ENCODE measurements around the gene MOB2.

MOB2 gene

DNA sequence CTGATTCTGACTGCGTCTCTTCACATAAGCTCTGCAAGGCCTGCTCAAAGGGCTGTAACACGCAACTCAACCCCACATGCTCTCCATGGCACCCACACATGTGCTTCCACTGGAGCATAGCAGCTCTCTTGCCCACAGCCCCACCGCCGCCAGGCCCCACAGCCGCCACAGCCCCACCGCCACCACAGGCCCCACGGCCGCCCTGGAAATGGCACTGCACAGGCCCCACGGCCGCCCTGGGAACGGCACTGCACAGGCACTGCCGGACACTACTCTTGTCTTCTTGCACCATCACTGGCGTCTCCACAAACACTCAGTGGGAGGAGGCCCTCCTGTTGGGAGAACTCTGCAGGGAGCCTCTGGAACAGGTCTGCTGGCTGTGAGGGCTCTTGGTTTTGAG is 8.6 kb downstream of the MOB2 start:
- no peak for TF ChIP-seq CTCF (conservative IDR thresholded peaks at IDR 0.05; ENCODE audit: low read depth, low read length)
- no peak overlapping the region for H3K4me3 ChIP-seq (ENCODE audit: low read depth, low read length)
- DNase-seq (ENCODE audit: low read depth), result no peak

DNA sequence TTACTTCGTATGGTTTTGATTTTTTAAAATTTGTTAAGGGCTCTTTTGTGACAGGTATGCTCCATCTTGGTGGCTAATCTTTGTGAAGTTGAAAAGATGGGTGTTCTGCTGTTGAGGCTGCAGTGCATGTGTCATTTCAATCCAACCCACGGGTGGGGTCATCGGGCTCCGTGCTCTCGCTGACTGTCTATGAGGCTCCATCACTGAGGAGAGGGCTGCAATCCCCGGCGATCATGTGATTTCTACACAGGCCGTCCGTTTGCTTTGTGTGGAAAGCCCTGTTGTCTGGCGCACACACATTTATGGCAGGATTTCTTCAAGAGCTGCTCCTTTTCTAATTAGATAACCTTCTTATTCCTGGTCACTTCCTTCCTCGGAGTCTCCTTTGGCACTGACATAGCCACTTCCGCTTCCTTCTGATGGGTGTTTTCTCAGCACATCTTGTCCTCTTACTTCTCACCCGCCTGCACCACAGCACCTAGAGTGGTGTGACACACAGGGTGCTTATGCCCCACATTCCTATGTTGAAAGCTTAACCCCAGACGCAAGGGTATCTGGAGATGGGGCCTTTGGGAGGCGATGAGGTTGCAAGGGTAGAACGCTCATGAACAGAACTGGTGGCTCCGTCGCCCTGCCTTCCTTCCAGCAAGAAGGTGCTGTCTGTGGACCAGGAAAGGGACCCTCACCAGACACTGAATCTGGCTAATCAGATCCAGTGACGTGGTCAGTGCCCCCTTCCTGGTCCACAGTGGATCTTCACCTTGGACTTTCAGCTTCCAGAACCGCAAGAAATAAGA is 9.4 kb downstream of the MOB2 start:
- no peak overlapping the region for H3K4me3 ChIP-seq (ENCODE audit: low read depth, low read length)
- no peak for DNase-seq (ENCODE audit: low read depth)
- TF ChIP-seq CTCF (conservative IDR thresholded peaks at IDR 0.05; ENCODE audit: low read depth, low read length), result no peak

GRCh38 chr11:1475841-1476240 is 10.7 kb downstream of the MOB2 start:
- no peak overlapping the region for H3K4me3 ChIP-seq (ENCODE audit: low read depth, low read length)
- DNase-seq (ENCODE audit: low read depth), result no peak
- TF ChIP-seq CTCF (conservative IDR thresholded peaks at IDR 0.05; ENCODE audit: low read depth, low read length), result no peak

- no peak for DNase-seq (ENCODE audit: low read depth)
- H3K4me3 ChIP-seq (ENCODE audit: low read depth, low read length), result no peak overlapping the region
- TF ChIP-seq CTCF (conservative IDR thresholded peaks at IDR 0.05; ENCODE audit: low read depth, low read length), result no peak
Measured at GRCh38 chr11:1473786-1474185, 12.8 kb downstream of the MOB2 start.

- no peak overlapping the region for H3K4me3 ChIP-seq (ENCODE audit: low read depth, low read length)
- TF ChIP-seq CTCF (conservative IDR thresholded peaks at IDR 0.05; ENCODE audit: low read depth, low read length), result no peak
- no peak for DNase-seq (ENCODE audit: low read depth)
Measured at GRCh38 chr11:1473011-1473628, 13.5 kb downstream of the MOB2 start.

DNA sequence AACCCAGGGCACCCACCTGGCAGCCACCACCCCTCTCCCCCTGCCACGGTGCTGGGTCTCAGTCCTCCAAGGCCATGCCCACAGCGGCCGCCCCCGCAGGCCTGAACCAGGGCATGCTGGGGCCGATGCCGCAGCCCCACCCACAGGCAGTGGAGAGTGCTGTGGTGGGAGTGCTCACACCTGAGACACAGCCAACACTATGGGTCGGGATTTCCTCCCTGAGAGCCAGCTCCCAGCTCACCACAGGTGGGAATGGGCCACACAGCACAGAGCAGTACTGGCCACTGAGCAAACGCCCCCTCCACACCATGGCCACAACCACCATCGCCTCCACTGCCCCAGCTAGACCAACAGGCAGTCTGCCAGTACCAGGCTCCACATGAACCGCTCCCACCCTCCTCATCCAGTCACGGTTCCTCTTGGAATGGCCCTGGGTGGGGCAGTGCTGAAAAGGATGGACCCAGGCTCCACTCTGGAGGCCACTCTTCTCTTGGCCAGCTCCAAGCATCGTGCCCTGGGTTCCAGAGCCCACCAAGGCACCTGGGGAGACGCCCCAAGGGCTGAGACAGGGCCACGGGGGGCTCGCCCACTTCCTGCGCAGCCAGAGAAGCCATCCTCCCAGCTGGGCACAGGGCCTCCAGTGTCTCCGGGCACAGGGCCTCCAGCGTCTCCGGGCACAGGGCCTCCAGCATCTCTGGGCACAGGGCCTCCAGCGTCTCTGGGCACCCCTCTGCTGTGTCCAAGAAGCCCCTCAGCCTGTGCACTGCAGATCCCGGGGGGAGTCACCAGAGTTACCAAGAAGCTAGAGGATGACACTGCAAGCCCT is 14.2 kb downstream of the MOB2 start:
- DNase-seq (ENCODE audit: low read depth), result no peak
- TF ChIP-seq CTCF (conservative IDR thresholded peaks at IDR 0.05; ENCODE audit: low read depth, low read length), result no peak

More for the DNA sequence above, 14.2 kb downstream of the MOB2 start:
- no peak overlapping the region for H3K4me3 ChIP-seq (ENCODE audit: low read depth, low read length)
